Measurements from ENCODE around the gene CNTLN.
A peak's percentile ranks its signal among the peaks of the same experiment; 100 is the strongest.
"Not testable (repeated sequence)": the region's sequence is repeated elsewhere in the genome, so short reads cannot be mapped to it uniquely, and the experiment has no call there.

CNTLN gene

GRCh38 chr9:17509151-17509550, 374.3 kb downstream of the CNTLN start:
- FAIRE-seq, result no peak
- no peak for TF ChIP-seq POLR2A (IDR thresholded peaks at IDR 0.05; ENCODE audit: low read depth, low read length)

DNA sequence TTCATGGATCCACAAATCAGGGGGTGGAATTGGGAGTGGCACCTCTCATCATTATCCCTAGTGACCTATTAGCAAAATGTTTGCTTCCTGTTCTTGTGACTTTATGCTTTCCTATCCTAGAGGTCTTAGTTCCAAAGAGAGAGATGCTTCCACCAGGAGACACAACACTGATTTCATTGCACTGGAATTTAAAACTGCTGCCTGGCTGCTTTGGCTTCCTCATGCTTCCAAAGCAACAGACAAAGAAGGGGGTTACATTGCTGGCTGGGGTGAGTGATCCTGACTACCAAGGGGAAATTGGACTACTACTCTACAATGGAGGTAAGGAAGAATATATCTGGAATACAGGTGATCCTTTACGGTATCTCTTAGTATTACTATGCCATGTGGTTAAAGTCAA, 374.9 kb downstream of the CNTLN start:
- TF ChIP-seq POLR2A (IDR thresholded peaks at IDR 0.05; ENCODE audit: low read depth, low read length), result no peak
- DNase-seq (ENCODE audit: insufficient read length, low spot score), result no peak
- no peak for FAIRE-seq

More at GRCh38 chr9:17509151-17509550, 374.3 kb downstream of the CNTLN start:
- no peak for DNase-seq (ENCODE audit: insufficient read length, low spot score)

- FAIRE-seq (peak; percentile 60), DNase-seq (ENCODE audit: insufficient read length, low spot score) (no peak)
- TF ChIP-seq POLR2A (IDR thresholded peaks at IDR 0.05; ENCODE audit: low read depth, low read length), result no peak
Observed at GRCh38 chr9:17519761-17520160, 384.9 kb downstream of the CNTLN start.

DNA sequence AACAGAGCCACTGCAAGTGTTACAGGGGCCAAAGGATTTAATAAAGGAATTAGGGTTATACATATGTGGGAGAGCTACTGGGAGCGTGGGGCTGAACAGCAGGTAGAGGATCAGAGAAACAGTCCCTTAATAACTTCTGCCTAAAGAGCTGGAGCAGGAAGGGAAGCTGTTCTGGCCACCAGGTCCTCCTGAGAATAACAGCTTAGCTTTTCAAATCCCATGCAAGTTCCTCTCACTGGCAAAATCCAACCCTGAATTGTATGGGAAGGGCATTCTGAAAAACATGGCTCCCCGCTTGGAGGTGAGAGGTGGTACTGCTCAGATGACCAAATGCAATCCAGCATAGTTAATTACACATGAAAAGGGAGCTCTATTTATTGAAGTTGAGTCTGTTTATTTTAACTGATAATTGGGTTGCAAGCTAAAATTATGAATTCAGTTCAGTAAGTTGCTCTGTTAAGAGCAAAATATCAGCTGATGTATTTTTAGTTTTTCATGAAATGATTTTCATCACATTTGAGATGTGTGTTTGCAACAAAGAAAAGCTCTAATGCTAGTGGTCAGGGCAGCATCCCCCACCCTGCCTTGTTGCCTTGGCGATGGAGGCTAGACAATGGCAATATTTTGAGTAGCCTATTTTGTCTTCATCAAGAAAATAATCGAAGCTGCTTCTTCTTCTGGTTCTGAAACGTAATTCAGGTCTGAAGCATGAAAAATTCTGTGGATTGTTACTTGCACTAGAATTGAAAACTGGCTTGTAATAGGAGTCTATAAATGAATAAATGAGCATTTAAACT, 385.6 kb downstream of the CNTLN start:
- TF ChIP-seq POLR2A (IDR thresholded peaks at IDR 0.05; ENCODE audit: low read depth, low read length), result no peak
- DNase-seq (ENCODE audit: insufficient read length, low spot score), result no peak
- FAIRE-seq, result no peak

- DNase-seq (ENCODE audit: insufficient read length, low spot score) (no peak), FAIRE-seq (no peak)
- no peak for TF ChIP-seq POLR2A (IDR thresholded peaks at IDR 0.05; ENCODE audit: low read depth, low read length)
Observed at GRCh38 chr9:17521100-17521855, 386.4 kb downstream of the CNTLN start.

DNA sequence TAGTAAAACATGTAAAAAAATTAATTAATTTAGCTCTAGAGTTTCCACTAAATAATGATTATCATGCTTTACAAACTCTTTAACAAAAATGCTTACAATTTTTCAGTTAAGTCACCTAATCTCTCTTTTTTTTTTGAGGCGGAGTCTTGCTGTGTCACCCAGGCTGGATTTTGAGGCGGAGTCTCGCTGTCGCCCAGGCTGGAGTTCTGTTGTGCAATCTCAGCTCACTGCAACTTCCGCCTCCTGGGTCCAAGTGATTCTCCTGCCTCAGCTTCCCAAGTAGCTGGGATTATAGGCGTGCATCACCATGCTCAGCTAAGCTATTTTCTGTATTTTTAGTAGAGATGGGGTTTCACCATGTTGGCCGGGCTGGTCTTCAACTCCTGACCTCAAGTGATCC, 391.9 kb downstream of the CNTLN start:
- not testable (repeated sequence) for FAIRE-seq; DNase-seq (ENCODE audit: insufficient read length, low spot score)

DNA sequence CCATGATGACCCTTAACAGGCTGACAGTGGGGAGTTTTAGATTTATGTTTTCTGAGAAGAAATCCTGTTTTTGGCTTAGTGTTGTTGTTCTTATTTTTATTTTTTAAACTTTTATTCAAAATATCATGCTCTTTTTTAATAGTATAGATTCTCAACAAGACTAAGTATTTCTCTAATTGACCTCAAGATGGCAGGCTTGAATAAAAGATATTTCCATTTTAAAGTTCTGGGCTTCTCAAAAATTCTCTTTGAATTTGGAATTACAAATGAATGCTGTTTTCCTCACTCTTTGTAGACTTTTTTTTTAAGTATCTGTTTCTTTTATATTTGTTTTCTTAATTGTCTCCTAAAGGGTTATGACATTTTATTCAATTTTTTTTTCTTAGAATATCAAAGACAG, 394.0 kb downstream of the CNTLN start:
- no peak for TF ChIP-seq POLR2A (IDR thresholded peaks at IDR 0.05; ENCODE audit: low read depth, low read length)
- DNase-seq (ENCODE audit: insufficient read length, low spot score) (no peak), FAIRE-seq (no peak)

- FAIRE-seq (no peak), DNase-seq (ENCODE audit: insufficient read length, low spot score) (peak; percentile 20)
- no peak for TF ChIP-seq POLR2A (IDR thresholded peaks at IDR 0.05; ENCODE audit: low read depth, low read length)
Observed at GRCh38 chr9:17531642-17532254, 396.9 kb downstream of the CNTLN start.

- TF ChIP-seq POLR2A (IDR thresholded peaks at IDR 0.05; ENCODE audit: low read depth, low read length), result no peak
- FAIRE-seq (no peak), DNase-seq (ENCODE audit: insufficient read length, low spot score) (no peak)
Observed at GRCh38 chr9:17532461-17532860, 397.6 kb downstream of the CNTLN start.

GRCh38 chr9:17535176-17535575, 400.3 kb downstream of the CNTLN start:
- TF ChIP-seq POLR2A (IDR thresholded peaks at IDR 0.05; ENCODE audit: low read depth, low read length), result no peak
- FAIRE-seq, result no peak
- DNase-seq (ENCODE audit: insufficient read length, low spot score), result no peak

DNA sequence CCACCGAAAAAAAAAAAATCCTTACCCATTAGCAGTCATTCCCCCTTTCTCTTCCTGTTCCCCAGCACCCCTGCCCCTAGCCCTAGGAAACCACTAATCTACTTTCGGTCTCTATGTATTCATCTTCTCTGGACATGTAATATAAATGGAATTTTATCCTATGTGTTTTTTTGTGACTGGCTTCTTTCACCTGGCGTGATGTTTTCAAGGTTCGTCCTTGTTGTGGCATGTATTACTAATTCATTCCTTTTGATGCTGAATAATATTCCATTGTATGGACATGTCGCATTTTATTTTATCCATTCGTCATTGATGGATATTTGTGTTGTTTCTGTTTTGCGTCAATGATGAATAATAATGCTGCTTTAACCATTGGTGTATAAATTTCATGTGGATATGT, 401.2 kb downstream of the CNTLN start:
- DNase-seq (ENCODE audit: insufficient read length, low spot score), result no peak
- no peak for FAIRE-seq
- no peak for TF ChIP-seq POLR2A (IDR thresholded peaks at IDR 0.05; ENCODE audit: low read depth, low read length)

DNA sequence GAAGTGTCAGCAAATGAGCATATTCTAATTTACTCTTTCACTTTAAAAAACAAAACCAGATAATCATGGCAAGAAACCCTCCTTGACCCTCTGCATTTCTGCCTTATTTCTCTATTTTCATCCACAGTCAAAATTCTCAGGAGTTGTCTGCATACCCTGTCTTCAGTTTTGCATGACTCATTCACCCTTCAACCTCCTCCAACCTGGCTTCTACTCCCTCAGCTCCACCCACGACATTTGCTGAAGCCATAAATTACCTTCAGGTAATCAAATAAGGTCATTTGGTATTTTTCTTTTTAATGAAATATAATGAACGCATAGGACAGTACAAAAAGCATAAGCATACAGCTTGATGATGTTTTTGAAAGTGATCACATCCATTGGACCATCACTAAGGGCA, 416.2 kb downstream of the CNTLN start:
- TF ChIP-seq POLR2A (IDR thresholded peaks at IDR 0.05; ENCODE audit: low read depth, low read length), result no peak
- DNase-seq (ENCODE audit: insufficient read length, low spot score) (no peak), FAIRE-seq (no peak)
